Sigmoid colon (tissue), 7 donors: ENCODE results near the gene PJA1. TPM values are rescaled to one million over a fixed set of nuclear protein-coding genes. Genes with fewer than 3 reads are reported as not detected.
A peak's percentile ranks its signal among the peaks of the same experiment; 100 is the strongest.

Experiments
- DNase-seq: peaks from one replicate; pipeline ENCODE4 v3.0.0-alpha.2; 2019
- H3K27ac ChIP-seq, 4 donors: fragments of 200-600 bp; sonication (generic); one replicate each; pipeline ENCODE4 v1.5.1; 2016 to 2019; ENCODE audit warnings: mild to moderate bottlenecking in 1 of 4
- H3K27me3 ChIP-seq, 3 donors: fragments of 200-600 bp; sonication (generic); one replicate each; pipeline ENCODE4 v1.5.1; 2019; ENCODE audit warnings: mild to moderate bottlenecking in 1 of 3
- H3K36me3 ChIP-seq, 4 donors: fragments of 200-600 bp; sonication (generic); one replicate each; pipeline ENCODE4 v1.5.1; 2016 to 2019
- H3K4me1 ChIP-seq, 4 donors: fragments of 200-600 bp; sonication (generic); one replicate each; pipeline ENCODE4 v1.5.1; 2017 to 2019
- H3K4me3 ChIP-seq, 4 donors: fragments of 200-600 bp; sonication (generic); one replicate each; pipeline ENCODE4 v1.5.1; 2017 to 2019; ENCODE audit warnings: mild to moderate bottlenecking in 2 of 4, moderate library complexity in 1 of 4
- H3K9me3 ChIP-seq, 4 donors: fragments of 200-600 bp in 3 of 4; sonication (generic) in 3 of 4; one replicate each; pipeline versions ENCODE4 v1.5.1 to v1.6.1; 2013 to 2019
- CTCF ChIP-seq, 4 experiments: fragments of 450-650 bp in 3 of 4; fragments of 200-600 bp in 1 of 4; IDR thresholded peaks; one replicate each; pipeline ENCODE4 v1.5.1; 2016 to 2019; ENCODE audit warnings: antibody characterized with exemption in 4 of 4, mild to moderate bottlenecking in 3 of 4, moderate library complexity in 2 of 4
- EP300 ChIP-seq, 4 donors: sonication (generic); formaldehyde crosslinking; IDR thresholded peaks; one replicate each; pipeline ENCODE4 v1.6.1; 2017; ENCODE audit warnings: antibody characterized with exemption in 4 of 4
- POLR2A ChIP-seq, 2 donors: fragments of 450-650 bp; IDR thresholded peaks; one replicate each; pipeline ENCODE4 v1.6.1; 2016; ENCODE audit warnings: antibody characterized with exemption in 2 of 2, mild to moderate bottlenecking in 2 of 2, moderate library complexity in 2 of 2
- POLR2AphosphoS5 ChIP-seq, 4 donors: sonication (generic); formaldehyde crosslinking; IDR thresholded peaks; one replicate each; pipeline ENCODE4 v1.6.1; 2017; ENCODE audit warnings: antibody characterized with exemption in 4 of 4
- WGBS, 2 donors: extraction: QIAGEN DNeasy Blood & Tissue Kit; methylation state at CpG; one replicate each; pipeline ENCODE4 v1.1.7; 2013; 5-methylcytosine and 5-hydroxymethylcytosine counted together
- intact Hi-C: fragments of 100-400 bp; cut with DNase I; formaldehyde crosslinking; loops from one replicate; pipeline ENCODE4 v1.15.1; 2023
- polyA plus RNA-seq, 3 donors: library from polyadenylated mRNA; stranded (reverse); fragments of 200-250 nt; gene quantifications; one replicate each; pipeline ENCODE4 v1.2.3, GENCODE V29; 2013
- total RNA-seq, 4 donors: library from RNA; depleted of rRNA; stranded (reverse); fragments of >200 nt; gene quantifications; one replicate each; pipeline ENCODE4 v1.1.0, GENCODE V29; 2016
- donor health status: healthy with polysubstance abuse.
- donor health status: Bipolar disorder and iron deficiency.
- donor health status: healthy.

PJA1 gene
- total and polyA plus RNA-seq, 7 donors, result 5.3 to 21.8 (median 17.0) TPM

GRCh38 chrX:69143530-69143929 lies 21.7 kb downstream of the PJA1 start:
- intact Hi-C loops, result no loop called here
- no peaks in the 10 kb centered on the region for H3K36me3 ChIP-seq
- 91 to 94% methylated on average over 7 of the region's 7 CpGs for WGBS, 2 donors
- TF ChIP-seq POLR2AphosphoS5 (IDR thresholded peaks at IDR 0.05) (no peak), CTCF (IDR thresholded peaks at IDR 0.05) (no peak), POLR2A (IDR thresholded peaks at IDR 0.05) (no peak), EP300 (IDR thresholded peaks at IDR 0.05) (no peak)
- no peaks in the 10 kb centered on the region for H3K4me1 ChIP-seq
- no peak overlapping the region for H3K4me3 ChIP-seq
- no peaks in the 10 kb centered on the region for H3K27me3 ChIP-seq
- no peaks in the 10 kb centered on the region for H3K9me3 ChIP-seq
- no peak overlapping the region for H3K27ac ChIP-seq
- peak; percentile 26 for DNase-seq

- TF ChIP-seq CTCF (IDR thresholded peaks at IDR 0.05) (no peak), POLR2A (IDR thresholded peaks at IDR 0.05) (no peak), POLR2AphosphoS5 (IDR thresholded peaks at IDR 0.05) (no peak), EP300 (IDR thresholded peaks at IDR 0.05) (no peak)
- no peak for DNase-seq
- Histone ChIP-seq H3K4me1 (no peaks in the 10 kb centered on the region), H3K4me3 (no peak overlapping the region), H3K27me3 (no peaks in the 10 kb centered on the region), H3K27ac (no peak overlapping the region), H3K9me3 (no peaks in the 10 kb centered on the region), H3K36me3 (no peaks in the 10 kb centered on the region)
- intact Hi-C loops, result no loop called here
- WGBS, 2 donors, result 83 to 85% methylated on average over 12 of the region's 12 CpGs
Observed at GRCh38 chrX:69142788-69143469, 22.3 kb downstream of the PJA1 start.

- Histone ChIP-seq H3K9me3 (no peaks in the 10 kb centered on the region), H3K36me3 (no peaks in the 10 kb centered on the region), H3K4me1 (peaks cover 0 to 9% (median 3%) of the 10 kb centered on the region in 4 donors), H3K27ac (no peak overlapping the region), H3K27me3 (no peaks in the 10 kb centered on the region), H3K4me3 (no peak overlapping the region)
- WGBS, 2 donors, result 86 to 88% methylated on average over 5 of the region's 5 CpGs
- no peak for DNase-seq
- no peak for TF ChIP-seq POLR2A (IDR thresholded peaks at IDR 0.05)
- TF ChIP-seq EP300 (IDR thresholded peaks at IDR 0.05), result no peak
- TF ChIP-seq CTCF (IDR thresholded peaks at IDR 0.05), result no peak
- intact Hi-C loops, result no loop called here
Observed at GRCh38 chrX:69140837-69141236, 24.4 kb downstream of the PJA1 start.

- no peaks in the 10 kb centered on the region for H3K27me3 ChIP-seq
- intact Hi-C loops, result loop anchor here (10.0 kb wide), 1 partner anchor 245 kb away; no protein-coding TSS in a partner anchor
- H3K4me3 ChIP-seq, result no peak overlapping the region
- no peak overlapping the region for H3K27ac ChIP-seq
- TF ChIP-seq POLR2A (IDR thresholded peaks at IDR 0.05) (no peak), POLR2AphosphoS5 (IDR thresholded peaks at IDR 0.05) (no peak), CTCF (IDR thresholded peaks at IDR 0.05) (no peak), EP300 (IDR thresholded peaks at IDR 0.05) (no peak)
- no peak for DNase-seq
- WGBS, 2 donors, result 83 to 86% methylated on average over 10 of the region's 10 CpGs
- H3K4me1 ChIP-seq, result peaks cover 0 to 9% (median 3%) of the 10 kb centered on the region in 4 donors
- no peaks in the 10 kb centered on the region for H3K9me3 ChIP-seq
- H3K36me3 ChIP-seq, result no peaks in the 10 kb centered on the region
Observed at GRCh38 chrX:69139516-69139915, 25.7 kb downstream of the PJA1 start.

- Histone ChIP-seq H3K36me3 (no peaks in the 10 kb centered on the region), H3K4me3 (no peak overlapping the region), H3K27me3 (no peaks in the 10 kb centered on the region), H3K9me3 (no peaks in the 10 kb centered on the region), H3K4me1 (peaks cover 0 to 16% (median 3%) of the 10 kb centered on the region in 4 donors), H3K27ac (no peak overlapping the region)
- TF ChIP-seq CTCF (IDR thresholded peaks at IDR 0.05) (no peak), EP300 (IDR thresholded peaks at IDR 0.05) (no peak), POLR2A (IDR thresholded peaks at IDR 0.05) (no peak), POLR2AphosphoS5 (IDR thresholded peaks at IDR 0.05) (no peak)
- no peak for DNase-seq
- intact Hi-C loops, result loop anchor here (10.0 kb wide), 1 partner anchor 244 kb away; no protein-coding TSS in a partner anchor
- WGBS, 2 donors, result 53 to 72% methylated on average over 3 of the region's 3 CpGs
Observed at GRCh38 chrX:69138512-69138911, 26.7 kb downstream of the PJA1 start.
